HG02981 (cell line): ENCODE data around the gene CCDC38.

Experiments
- ATAC-seq: cut with Tn5 transposase; IDR thresholded peaks from one replicate; pipeline ENCODE4 v1.9.1; 2021; ENCODE audit warnings: mild to moderate bottlenecking, moderate library complexity; ENCODE audit not compliant: unreplicated experiment

The CCDC38 gene

DNA sequence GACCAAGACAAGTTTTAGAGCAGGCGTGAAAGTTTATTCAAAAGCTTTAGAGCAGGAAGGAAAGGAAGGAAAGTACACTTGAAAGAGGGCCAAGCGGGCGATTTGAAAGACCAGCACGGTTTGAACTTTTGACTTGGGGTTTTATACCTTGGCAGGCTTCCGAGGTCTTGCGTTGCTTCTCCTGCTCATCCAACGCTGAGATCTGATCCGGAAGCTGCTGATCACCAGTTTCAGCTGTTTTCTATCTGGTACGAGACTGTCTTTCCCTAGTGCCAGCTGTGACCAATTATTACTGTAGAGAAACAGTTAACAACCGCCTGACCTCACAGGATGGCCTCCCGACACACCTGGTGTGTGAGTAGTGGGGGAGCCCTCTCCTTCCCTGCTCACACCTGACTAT, 104.3 kb downstream of the CCDC38 start:
- ATAC-seq: no peak

- ATAC-seq: no peak
Measured at GRCh38 chr12:95837240-95838038, 105.0 kb downstream of the CCDC38 start.

DNA sequence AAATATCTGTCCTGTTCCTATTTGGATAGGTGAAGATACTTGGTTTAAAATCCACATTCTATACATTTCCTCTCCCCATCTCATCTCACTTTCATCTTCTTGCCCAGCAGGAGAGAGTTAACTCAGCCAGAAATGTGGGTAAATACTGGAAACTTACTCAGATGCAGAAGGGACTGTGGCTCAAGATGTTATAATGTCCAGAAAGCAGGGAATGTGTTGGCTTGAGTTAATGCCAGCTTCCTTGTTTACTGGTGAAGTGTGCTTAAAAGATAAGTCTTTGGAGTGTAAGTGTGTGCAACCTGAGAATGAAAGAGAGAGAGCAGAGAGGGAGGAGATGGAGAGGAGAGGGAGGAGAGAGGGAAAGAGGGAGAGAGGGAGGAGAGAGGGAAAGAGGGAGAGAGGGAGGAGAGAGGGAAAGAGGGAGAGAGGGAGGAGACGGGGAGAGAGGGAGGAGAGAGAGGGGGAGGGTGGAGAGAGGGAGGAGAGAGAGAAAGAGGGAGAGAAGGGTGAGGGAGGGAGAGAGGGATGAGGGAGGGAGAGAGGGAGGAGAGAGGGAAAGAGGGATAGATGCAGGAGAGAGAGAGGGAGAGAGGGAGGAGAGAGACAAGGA, 105.7 kb downstream of the CCDC38 start:
- no peak for ATAC-seq

DNA sequence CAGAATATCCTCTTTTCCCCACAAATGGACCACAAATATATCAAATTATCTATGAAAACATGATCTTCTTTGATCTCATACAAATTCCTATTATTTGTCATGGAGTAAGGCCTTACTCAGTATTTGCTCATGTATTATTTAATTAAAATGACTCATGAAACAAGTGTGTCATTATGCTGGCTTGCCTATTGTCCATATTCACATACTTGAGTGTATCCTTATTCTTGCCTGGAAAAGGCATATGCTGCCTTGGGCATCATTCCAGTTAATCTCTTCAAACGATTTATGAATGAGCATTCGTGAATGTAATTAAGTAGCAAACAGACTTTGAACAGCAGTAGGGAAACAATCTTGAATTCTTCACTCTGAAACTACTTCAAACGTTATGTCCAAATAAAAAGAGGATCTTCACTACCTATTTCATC, 106.2 kb downstream of the CCDC38 start:
- no peak for ATAC-seq

GRCh38 chr12:95834572-95834971, 107.8 kb downstream of the CCDC38 start:
- no peak for ATAC-seq

- no peak for ATAC-seq
Measured at GRCh38 chr12:95830335-95831089, 111.9 kb downstream of the CCDC38 start.

DNA sequence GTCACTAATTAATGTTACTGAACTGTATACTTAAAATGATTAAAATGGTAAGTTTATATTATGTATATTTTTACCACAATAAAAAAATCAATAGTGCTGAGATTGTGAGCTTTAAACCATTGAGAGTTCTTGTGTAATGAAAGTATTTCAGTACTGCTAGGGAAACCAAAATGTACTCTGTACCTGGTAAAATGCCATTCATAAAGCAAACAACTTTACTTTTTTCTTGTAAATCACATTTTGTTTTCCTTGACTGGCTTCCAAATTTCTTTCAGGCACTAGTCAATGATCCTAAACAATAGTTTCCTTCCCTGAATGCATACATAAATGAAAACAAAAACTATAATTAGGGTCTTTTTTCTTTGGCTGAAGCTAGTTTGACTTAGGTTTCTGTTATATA, 113.0 kb downstream of the CCDC38 start:
- ATAC-seq: no peak

DNA sequence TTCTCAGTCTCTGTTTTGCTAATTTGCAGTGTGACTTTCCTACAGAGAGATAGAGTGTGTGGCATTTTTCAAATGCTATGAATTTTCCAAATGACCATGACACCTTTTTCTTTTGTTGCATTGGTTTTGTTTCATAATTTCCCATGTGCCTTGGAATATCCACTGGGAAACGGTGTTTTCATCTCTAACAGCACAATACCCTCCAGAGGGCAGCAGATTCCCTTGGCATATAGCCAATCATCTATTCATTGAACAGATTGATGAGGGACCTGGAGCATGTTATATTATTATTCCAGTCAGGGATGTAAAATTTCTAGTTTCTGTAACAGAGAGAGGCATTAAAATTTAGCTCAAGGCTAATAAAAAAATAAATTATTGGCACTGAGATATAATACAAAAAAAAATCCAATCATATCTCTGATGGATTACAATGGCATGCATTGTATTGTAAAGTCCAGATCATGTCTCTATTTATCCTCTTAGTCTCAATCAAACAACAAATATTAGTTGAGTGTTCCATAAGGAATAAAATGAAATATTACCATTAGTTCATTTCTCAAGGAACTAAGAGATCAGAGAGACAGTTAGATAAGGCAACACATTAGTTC, 122.2 kb downstream of the CCDC38 start:
- ATAC-seq: no peak
